Naive thymus-derived CD4-positive, alpha-beta T cell (primary cell): Measurements from ENCODE around the gene TUBB4A. TPM values are rescaled to one million over a fixed set of nuclear protein-coding genes. Genes with fewer than 3 reads are reported as not detected.
"Not testable (repeated sequence)": the region's sequence is repeated elsewhere in the genome, so short reads cannot be mapped to it uniquely, and the experiment has no call there.

Source experiments
- ATAC-seq: fragments of 150-1000 bp; cut with Tn5 transposase; 2 replicates; pipeline ENCODE4 v1.10.0; 2021; ENCODE audit warnings: mild to moderate bottlenecking, moderate library complexity
- CTCF ChIA-PET: fragments of 350-600 bp; sonication (Branson Sonifier 250); formaldehyde crosslinking; loops from one replicate; lab custom pipeline; 2021; ENCODE audit warnings: antibody characterized with exemption; lab: Charles Lee
- POLR2A ChIA-PET: fragments of 350-600 bp; sonication (Branson Sonifier 250); formaldehyde crosslinking; loops from one replicate; lab custom pipeline; 2021; ENCODE audit warnings: antibody characterized with exemption, inconsistent platforms; lab: Charles Lee
- DNase-seq, 9 donors: peaks; one replicate each; pipeline versions ENCODE4 v3.0.0 to v3.0.0-alpha.2; 2020 to 2022; ENCODE audit warnings: mixed read lengths in 1 of 9
- H3K27ac ChIP-seq: one replicate; pipeline ENCODE4 v1.7.0; 2013; ENCODE audit warnings: mild to moderate bottlenecking, low read depth, low read length, moderate library complexity
- H3K27me3 ChIP-seq, 2 donors: one replicate each; pipeline ENCODE4 v1.7.0; 2013; ENCODE audit warnings: low read length in 2 of 2, mild to moderate bottlenecking in 2 of 2, moderate library complexity in 2 of 2; ENCODE audit not compliant: control insufficient read depth in 2 of 2, insufficient read depth in 2 of 2
- H3K36me3 ChIP-seq, 3 experiments: 1 replicate in 2 of 3; 2 replicates in 1 of 3; pipeline ENCODE4 v1.7.0; 2013; ENCODE audit warnings: low read length in 3 of 3, mild to moderate bottlenecking in 3 of 3, moderate library complexity in 1 of 3; ENCODE audit not compliant: insufficient read depth in 3 of 3, control insufficient read depth in 2 of 3
- H3K4me1 ChIP-seq, 2 donors: one replicate each; pipeline ENCODE4 v1.7.0; 2013; ENCODE audit warnings: low read length in 2 of 2, mild to moderate bottlenecking in 2 of 2, moderate library complexity in 1 of 2; ENCODE audit not compliant: control insufficient read depth in 2 of 2, insufficient read depth in 2 of 2
- H3K4me3 ChIP-seq: 2 replicates; pipeline ENCODE4 v1.7.0; 2013; ENCODE audit warnings: mild to moderate bottlenecking, low read length
- H3K9me3 ChIP-seq, 3 experiments: 1 replicate in 2 of 3; 2 replicates in 1 of 3; pipeline ENCODE4 v1.7.0; 2013; ENCODE audit warnings: low read length in 3 of 3; ENCODE audit not compliant: control insufficient read depth in 2 of 3
- H3K27ac Mint-ChIP-seq, 9 donors: one replicate each; pipeline ENCODE4 v1.8.0; 2020 to 2022; ENCODE audit warnings: mixed read lengths in 9 of 9, mild to moderate bottlenecking in 8 of 9, moderate library complexity in 5 of 9, inconsistent platforms in 2 of 9
- H3K27me3 Mint-ChIP-seq, 5 donors: one replicate each; pipeline ENCODE4 v1.8.0; 2021 to 2022; ENCODE audit warnings: mixed read lengths in 5 of 5, mild to moderate bottlenecking in 1 of 5
- H3K36me3 Mint-ChIP-seq, 5 donors: one replicate each; pipeline ENCODE4 v1.8.0; 2020 to 2022; ENCODE audit warnings: mixed read lengths in 5 of 5, mild to moderate bottlenecking in 3 of 5, inconsistent platforms in 1 of 5
- H3K4me1 Mint-ChIP-seq, 7 donors: one replicate each; pipeline ENCODE4 v1.8.0; 2020 to 2022; ENCODE audit warnings: mixed read lengths in 7 of 7, mild to moderate bottlenecking in 3 of 7, inconsistent platforms in 1 of 7
- H3K4me3 Mint-ChIP-seq, 10 donors: one replicate each; pipeline ENCODE4 v1.8.0; 2020 to 2022; ENCODE audit warnings: mild to moderate bottlenecking in 10 of 10, mixed read lengths in 10 of 10, moderate library complexity in 6 of 10, inconsistent platforms in 2 of 10
- H3K9me3 Mint-ChIP-seq, 11 donors: one replicate each; pipeline ENCODE4 v1.8.0; 2020 to 2022; ENCODE audit warnings: mixed read lengths in 11 of 11, mild to moderate bottlenecking in 4 of 11, inconsistent platforms in 1 of 11, moderate library complexity in 1 of 11
- intact Hi-C, 2 donors: fragments of 100-400 bp; cut with micrococcal nuclease; formaldehyde crosslinking; loops; one replicate each; pipeline ENCODE4 v1.15.1; 2023
- polyA plus RNA-seq, 2 donors: library from polyadenylated mRNA; unstranded; fragments of 300-500 nt; fragmentation: Illumina TruSeq; gene quantifications; one replicate each; pipeline ENCODE4 v1.2.3, GENCODE V29; 2021
- total RNA-seq, 6 experiments: library from RNA in 5 of 6; stranded (reverse) in 5 of 6; gene quantifications; 1 replicate in 5 of 6; 2 replicates in 1 of 6; pipeline ENCODE4 v1.2.3 and lab custom pipeline; 2021 to 2026

Gene TUBB4A
- total and polyA plus RNA-seq, 7 experiments from 2014 or later: 1.5 to 7.6 (median 2.6) TPM

GRCh38 chr19:6510618-6511017 is 8.5 kb upstream of the TUBB4A start:
- Mint-ChIP-seq H3K27ac (no peak overlapping the region), H3K4me1 (peaks cover 0 to 5% (median 3%) of the 10 kb centered on the region in 7 donors), H3K36me3 (no peaks in the 10 kb centered on the region), H3K4me3 (no peak overlapping the region), H3K9me3 (no peaks in the 10 kb centered on the region), H3K27me3 (no peaks in the 10 kb centered on the region)
- Histone ChIP-seq H3K9me3 (no peaks in the 10 kb centered on the region), H3K27me3 (no peaks in the 10 kb centered on the region), H3K4me1 (no peaks in the 10 kb centered on the region), H3K27ac (no peak overlapping the region), H3K4me3 (no peak overlapping the region), H3K36me3 (no peaks in the 10 kb centered on the region)
- DNase-seq: no peak
- ATAC-seq: no peak
- POLR2A ChIA-PET: no interaction called here
- CTCF ChIA-PET: interaction anchor here (0.6 kb wide), 1 partner anchor 30 kb away, joined by 3 read pairs; no protein-coding TSS in a partner anchor
- intact Hi-C loops: no loop called here

DNA sequence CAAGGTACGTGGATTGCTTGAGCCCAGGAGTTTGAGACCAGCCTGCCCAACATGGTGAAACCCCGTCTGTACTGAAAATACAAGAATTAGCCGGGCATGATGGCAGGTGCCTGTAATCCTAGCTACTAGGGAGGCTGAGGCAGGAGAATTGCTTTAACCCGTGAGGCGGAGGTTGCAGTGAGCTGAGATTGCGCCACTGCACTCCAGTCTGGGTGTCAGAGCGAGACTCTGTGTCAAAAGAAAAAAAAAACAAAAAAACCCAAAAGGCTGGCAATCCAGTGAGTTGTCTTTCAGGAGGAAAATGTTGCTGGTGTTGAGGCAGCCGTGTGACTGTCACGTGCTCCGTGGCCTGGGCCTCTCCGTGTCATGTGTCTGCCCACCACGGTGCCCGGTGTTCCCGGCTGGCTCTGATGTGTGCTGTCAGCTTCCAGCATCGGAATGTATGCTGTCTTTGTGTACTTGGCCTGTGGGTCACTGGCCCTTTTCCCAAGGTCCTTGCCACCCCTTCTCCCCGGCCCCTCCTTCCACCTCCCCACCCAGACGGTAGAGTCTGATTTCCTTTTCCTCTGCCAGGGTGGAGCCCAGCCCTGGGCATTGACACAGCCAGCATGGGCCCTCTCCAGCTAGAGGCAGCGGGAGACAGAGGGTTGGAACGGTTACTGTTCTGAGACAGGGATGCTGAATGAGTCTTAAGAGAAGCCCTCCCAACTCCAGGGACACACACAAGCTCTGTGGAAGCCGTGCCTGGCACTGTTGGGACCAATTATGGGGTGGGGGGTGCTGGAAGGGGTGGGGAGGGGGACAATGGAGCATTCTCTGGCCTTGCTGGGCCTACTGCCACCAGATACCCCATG is 7.2 kb upstream of the TUBB4A start:
- H3K4me3 Mint-ChIP-seq: no peak overlapping the region
- H3K27me3 ChIP-seq: no peaks in the 10 kb centered on the region
- ChIA-PET CTCF (no interaction called here), POLR2A (no interaction called here)
- no peaks in the 10 kb centered on the region for H3K27me3 Mint-ChIP-seq
- peaks cover 0 to 11% (median 6%) of the 10 kb centered on the region in 7 donors for H3K4me1 Mint-ChIP-seq
- H3K36me3 Mint-ChIP-seq: no peaks in the 10 kb centered on the region
- H3K4me1 ChIP-seq: no peaks in the 10 kb centered on the region
- H3K9me3 Mint-ChIP-seq: no peaks in the 10 kb centered on the region
- H3K36me3 ChIP-seq: no peaks in the 10 kb centered on the region
- H3K9me3 ChIP-seq: no peaks in the 10 kb centered on the region
- no peak overlapping the region for H3K27ac Mint-ChIP-seq
- H3K27ac ChIP-seq: no peak overlapping the region
- intact Hi-C loops: no loop called here
- ATAC-seq (no peak), DNase-seq (no peak)
- no peak overlapping the region for H3K4me3 ChIP-seq

- H3K36me3 Mint-ChIP-seq, H3K27ac Mint-ChIP-seq, H3K4me3 Mint-ChIP-seq, intact Hi-C loops, ATAC-seq, H3K27ac ChIP-seq, H3K27me3 Mint-ChIP-seq, H3K27me3 ChIP-seq, H3K9me3 Mint-ChIP-seq, H3K4me3 ChIP-seq, H3K9me3 ChIP-seq, H3K4me1 ChIP-seq, DNase-seq, H3K36me3 ChIP-seq: not testable (repeated sequence)
- ChIA-PET POLR2A (interaction anchor here (0.7 kb wide), 2 partner anchors 17 to 28 kb away, joined by 3 read pairs; no protein-coding TSS in a partner anchor), CTCF (interaction anchor here (2.1 kb wide), 1 partner anchor 9 kb away, joined by 6 read pairs; no protein-coding TSS in a partner anchor)
- peaks cover 0 to 11% (median 10%) of the 10 kb centered on the region in 7 donors for H3K4me1 Mint-ChIP-seq
Measured at GRCh38 chr19:6508028-6508771, 6.1 kb upstream of the TUBB4A start.

DNA sequence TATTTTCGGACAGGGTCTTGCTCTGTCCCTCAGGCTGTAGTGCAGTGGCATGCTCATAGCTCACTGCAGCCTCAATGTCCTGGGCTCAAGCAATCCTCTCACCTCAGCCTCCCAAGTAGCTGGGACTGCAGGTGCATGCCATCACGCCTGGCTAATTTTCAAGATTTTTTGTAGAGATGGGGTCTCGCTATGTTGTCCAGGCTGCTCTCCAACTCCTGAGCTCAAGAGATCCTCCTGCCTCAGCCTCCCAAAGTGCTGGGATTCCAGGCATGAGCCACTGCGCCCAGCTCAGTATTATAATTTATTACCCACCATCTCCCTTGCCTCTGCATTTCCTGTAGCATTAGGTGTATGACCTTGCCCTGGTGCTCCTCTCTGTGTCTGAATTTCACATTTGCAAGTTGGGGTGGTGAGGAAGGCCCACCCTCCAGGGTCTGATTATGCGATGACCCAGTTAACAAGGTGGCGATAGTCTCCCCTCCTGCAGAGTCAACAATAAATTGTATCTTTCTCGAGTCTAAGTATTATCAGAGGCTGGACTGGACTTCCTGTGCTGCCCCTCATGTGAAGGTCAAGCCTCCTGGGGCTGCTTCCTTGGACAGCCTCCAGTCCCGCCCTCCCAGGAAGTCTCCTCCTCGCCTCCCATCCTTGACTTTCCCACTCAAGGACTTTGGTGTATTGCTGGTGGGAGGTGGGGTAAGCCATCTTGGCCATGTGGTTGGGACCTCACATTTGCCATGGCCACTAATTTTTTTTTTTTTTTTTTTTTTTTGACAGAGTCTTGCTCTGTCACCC is 1.5 kb upstream of the TUBB4A start:
- Mint-ChIP-seq H3K4me3 (peak overlapping the region in 9 of 10 donors; percentile 7 to 93 (median 66)), H3K36me3 (peaks cover 0 to 4% (median 0%) of the 10 kb centered on the region in 5 donors), H3K27ac (peak overlapping the region in 2 of 9 donors; percentile 27 to 71), H3K9me3 (no peaks in the 10 kb centered on the region), H3K4me1 (peaks cover 6 to 22% (median 19%) of the 10 kb centered on the region in 7 donors), H3K27me3 (peaks cover 0 to 26% (median 0%) of the 10 kb centered on the region in 5 donors)
- Histone ChIP-seq H3K4me3 (no peak overlapping the region), H3K27ac (no peak overlapping the region), H3K4me1 (peaks cover 7 to 8% of the 10 kb centered on the region in 2 donors), H3K36me3 (no peaks in the 10 kb centered on the region), H3K9me3 (no peaks in the 10 kb centered on the region), H3K27me3 (no peaks in the 10 kb centered on the region)
- intact Hi-C loops: loop anchor here (1.0 to 2.0 kb wide), 6 partner anchors 21 to 224 kb away; partner anchors contain the start of genes GTF2F1 (in 1 of the 2) and MLLT1 (in 1 of the 2)
- CTCF ChIA-PET: interaction anchor here (0.6 to 1.1 kb wide), 5 partner anchors 28 to 614 kb away, joined by 3 to 6 read pairs (median 3); no protein-coding TSS in a partner anchor
- ATAC-seq: no peak
- POLR2A ChIA-PET: interaction anchor here (0.7 to 0.9 kb wide), 2 partner anchors 20 to 117 kb away, joined by 3 read pairs; no protein-coding TSS in a partner anchor
- no peak for DNase-seq

GRCh38 chr19:6500837-6501739 is 1.0 kb downstream of the TUBB4A start:
- peak overlapping the region in 4 of 9 donors; percentile 36 to 59 (median 54) for H3K27ac Mint-ChIP-seq
- peak overlapping the region; percentile 46 for H3K4me3 ChIP-seq
- no peak for DNase-seq

More at GRCh38 chr19:6500837-6501739, 1.0 kb downstream of the TUBB4A start:
- Histone ChIP-seq H3K27me3 (no peaks in the 10 kb centered on the region), H3K27ac (no peak overlapping the region), H3K9me3 (no peaks in the 10 kb centered on the region), H3K4me1 (peaks cover 7 to 8% of the 10 kb centered on the region in 2 donors), H3K36me3 (no peaks in the 10 kb centered on the region)
- intact Hi-C loops: no loop called here
- Mint-ChIP-seq H3K4me3 (peak overlapping the region; percentile 79 to 93 (median 87)), H3K27me3 (peaks cover 0 to 26% (median 0%) of the 10 kb centered on the region in 5 donors), H3K9me3 (no peaks in the 10 kb centered on the region), H3K4me1 (peaks cover 6 to 27% (median 19%) of the 10 kb centered on the region in 7 donors), H3K36me3 (peaks cover 0 to 4% (median 0%) of the 10 kb centered on the region in 5 donors)
- POLR2A ChIA-PET: no interaction called here
- CTCF ChIA-PET: interaction anchor here (1.0 kb wide), 1 partner anchor 16 kb away, joined by 3 read pairs; no protein-coding TSS in a partner anchor
- no peak for ATAC-seq
